ENCODE data around the gene HK1. TPM values are rescaled to one million over a fixed set of nuclear protein-coding genes. Genes with fewer than 3 reads are reported as not detected.

Gene HK1
- total RNA-seq, 1 experiment from 2014 or later, result 98.8 TPM

DNA sequence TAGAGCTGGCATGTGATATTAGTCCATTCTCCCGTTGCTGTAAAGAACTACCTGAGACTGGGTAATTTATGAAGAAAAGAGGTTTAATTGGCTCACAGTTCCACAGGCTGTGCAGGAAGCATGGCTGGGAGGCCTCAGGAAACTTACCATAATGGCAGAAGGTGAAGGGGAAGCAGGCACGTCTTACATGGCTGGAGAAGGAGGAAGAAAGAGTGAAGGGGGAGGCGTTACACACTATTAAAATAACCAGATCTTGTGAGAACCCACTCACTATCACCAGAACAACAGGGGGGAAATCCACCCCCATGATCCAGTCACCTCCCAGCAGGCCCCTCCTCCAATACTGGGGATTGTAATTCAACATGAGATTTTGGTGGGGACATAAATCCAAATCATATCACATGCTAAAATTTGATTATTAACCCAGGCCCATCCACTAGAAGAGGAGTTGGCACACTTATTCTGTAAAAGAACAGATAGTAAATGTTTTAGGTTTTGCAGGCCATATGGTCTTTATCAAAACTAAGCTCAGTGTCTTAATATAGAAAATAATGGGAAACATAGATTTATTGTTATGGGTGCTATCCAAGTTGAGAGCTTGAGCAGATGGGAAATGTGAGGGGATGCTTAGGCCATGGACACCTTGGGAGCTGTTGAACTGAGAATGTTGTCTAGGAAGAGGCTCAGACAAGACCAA is 18.6 kb upstream of the HK1 start:
- Histone ChIP-seq H3K27ac (ENCODE audit: insufficient read length, low read depth, low read length) (no peak overlapping the region), H2BK12ac (ENCODE audit: insufficient read length, low read depth, low read length) (no peak overlapping the region), H3K9me3 (ENCODE audit: control insufficient read depth, low read depth, low read length) (no peaks in the 10 kb centered on the region), H2AFZ (ENCODE audit: low read length) (no peak overlapping the region), H3K4ac (ENCODE audit: low read depth, low read length) (no peak overlapping the region), H3K23ac (ENCODE audit: insufficient read length, low read depth, low read length) (no peak overlapping the region), H4K5ac (ENCODE audit: insufficient read length, low read depth, low read length) (no peak overlapping the region), H3K4me1 (ENCODE audit: insufficient read depth, low read length) (no peaks in the 10 kb centered on the region), H2BK15ac (ENCODE audit: low read depth, low read length) (no peak overlapping the region), H3K79me1 (ENCODE audit: insufficient read depth, low read depth, low read length, poor library complexity, severe bottlenecking) (no peaks in the 10 kb centered on the region), H2BK120ac (ENCODE audit: low read depth, low read length, poor library complexity, severe bottlenecking) (no peak overlapping the region), H3K56ac (ENCODE audit: insufficient read length, low read depth, low read length) (no peak overlapping the region), H2BK5ac (ENCODE audit: insufficient read length, low read length) (no peak overlapping the region), H3K9ac (ENCODE audit: extremely low read depth, insufficient read length, low read length) (no peak overlapping the region), H2BK20ac (ENCODE audit: low read depth, low read length, poor library complexity, severe bottlenecking) (no peak overlapping the region), H3K14ac (ENCODE audit: insufficient read depth, low read length) (no peak overlapping the region), H3T11ph (ENCODE audit: low read length) (no peak overlapping the region), H3K23me2 (ENCODE audit: insufficient read length, low read depth, low read length, poor library complexity, severe bottlenecking) (no peaks in the 10 kb centered on the region), H3K79me2 (ENCODE audit: insufficient read depth, low read length) (no peaks in the 10 kb centered on the region), H4K8ac (replicated peaks; ENCODE audit: insufficient read length, low read depth, low read length) (no peak overlapping the region), H3K18ac (ENCODE audit: insufficient read length, low read depth, low read length) (no peak overlapping the region), H4K20me1 (ENCODE audit: control insufficient read depth, insufficient read depth, insufficient read length) (no peaks in the 10 kb centered on the region), H2AK5ac (ENCODE audit: insufficient read length, low read length) (no peak overlapping the region), H4K91ac (ENCODE audit: insufficient read length, low read depth, low read length) (no peak overlapping the region), H3K4me2 (ENCODE audit: insufficient read depth, insufficient read length, low read length) (no peak overlapping the region), H3K27me3 (ENCODE audit: insufficient read depth, low read length) (no peaks in the 10 kb centered on the region; the same call in 1 of the 2 replicates)
- Mint-ChIP-seq H3K4me3 (no peak overlapping the region), H3K4me1 (no peaks in the 10 kb centered on the region), H3K27ac (no peak overlapping the region), H3K27me3 (ENCODE audit: low read depth) (no peaks in the 10 kb centered on the region), H3K9me3 (no peaks in the 10 kb centered on the region), H3K36me3 (ENCODE audit: insufficient read depth in 1 of 3, low read depth in 3 of 3) (no peaks in the 10 kb centered on the region)
- WGBS (ENCODE audit: extremely low coverage, insufficient read length, low lambda C conversion rate), result no CpG with 5 or more reads among the region's 3 CpGs
- DNase-seq, result no peak
- TF ChIP-seq, protein P1, sequence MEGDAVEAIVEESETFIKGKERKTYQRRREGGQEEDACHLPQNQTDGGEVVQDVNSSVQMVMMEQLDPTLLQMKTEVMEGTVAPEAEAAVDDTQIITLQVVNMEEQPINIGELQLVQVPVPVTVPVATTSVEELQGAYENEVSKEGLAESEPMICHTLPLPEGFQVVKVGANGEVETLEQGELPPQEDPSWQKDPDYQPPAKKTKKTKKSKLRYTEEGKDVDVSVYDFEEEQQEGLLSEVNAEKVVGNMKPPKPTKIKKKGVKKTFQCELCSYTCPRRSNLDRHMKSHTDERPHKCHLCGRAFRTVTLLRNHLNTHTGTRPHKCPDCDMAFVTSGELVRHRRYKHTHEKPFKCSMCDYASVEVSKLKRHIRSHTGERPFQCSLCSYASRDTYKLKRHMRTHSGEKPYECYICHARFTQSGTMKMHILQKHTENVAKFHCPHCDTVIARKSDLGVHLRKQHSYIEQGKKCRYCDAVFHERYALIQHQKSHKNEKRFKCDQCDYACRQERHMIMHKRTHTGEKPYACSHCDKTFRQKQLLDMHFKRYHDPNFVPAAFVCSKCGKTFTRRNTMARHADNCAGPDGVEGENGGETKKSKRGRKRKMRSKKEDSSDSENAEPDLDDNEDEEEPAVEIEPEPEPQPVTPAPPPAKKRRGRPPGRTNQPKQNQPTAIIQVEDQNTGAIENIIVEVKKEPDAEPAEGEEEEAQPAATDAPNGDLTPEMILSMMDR (conservative IDR thresholded peaks at IDR 0.05), result no peak

Measured in H9 (cell line).